GM12878 (cell line): ENCODE results near the gene PHACTR3. TPM values are rescaled to one million over a fixed set of nuclear protein-coding genes. Genes with fewer than 3 reads are reported as not detected.

ENCODE experiments used
- ATAC-seq: fragments of 200-7000 bp; cut with Tn5 transposase; 3 replicates; pipeline ENCODE4 v1.9.1; 2020; ENCODE audit warnings: mild to moderate bottlenecking, moderate library complexity
- BruUV-seq: library from RNA; stranded (reverse); fragments of 400-500 nt; replicated peaks from 2 replicates; lab custom pipeline; 2021; lab: Mats Ljungman, UMichigan
- CTCF ChIA-PET: fragments of 300-600 bp; sonication (Branson Sonifier 250); formaldehyde crosslinking; extraction: SDS; loops from one replicate; lab custom pipeline; 2021; ENCODE audit warnings: inconsistent platforms; lab: Yijun Ruan, JAX
- POLR2A ChIA-PET: fragments of 350-600 bp; formaldehyde crosslinking; extraction: SDS; loops from one replicate; lab custom pipeline; 2021; ENCODE audit warnings: inconsistent platforms; lab: Charles Lee
- RAD21 ChIA-PET: fragments of 300-600 bp; sonication (Branson Sonifier 250); formaldehyde crosslinking; loops from one replicate; lab custom pipeline; 2023; ENCODE audit warnings: antibody characterized with exemption; ENCODE audit not compliant: unreplicated experiment; lab: Charles Lee
- SMC1A ChIA-PET: fragments of 300-600 bp; sonication (Branson Sonifier 250); formaldehyde crosslinking; loops from one replicate; lab custom pipeline; 2023; ENCODE audit not compliant: unreplicated experiment, uncharacterized antibody; lab: Charles Lee
- DNase-seq: peaks from one replicate; pipeline ENCODE4 v3.0.0-alpha.2; 2011; ENCODE audit warnings: low read depth, low spot score
- FAIRE-seq: peaks from 3 replicates; lab custom pipeline; 2011; peaks lifted over from hg19 to GRCh38; lab: Jason Lieb, UNC
- H2AFZ ChIP-seq: 2 replicates; pipeline ENCODE4 v1.6.0; 2011; ENCODE audit warnings: low read depth, low read length, control low read depth; ENCODE audit not compliant: control insufficient read depth
- H3K27ac ChIP-seq: 2 replicates; pipeline ENCODE4 v1.5.1; 2011; ENCODE audit warnings: control low read depth; ENCODE audit not compliant: control insufficient read depth, insufficient read depth
- H3K27me3 ChIP-seq, 2 experiments: replicated peaks in 1 of 2; 2 replicates each; pipeline versions ENCODE4 v1.6.0 to v1.6.1; 2011; ENCODE audit warnings: low read length in 1 of 2; ENCODE audit not compliant: control insufficient read depth in 2 of 2, insufficient read depth in 2 of 2
- H3K36me3 ChIP-seq, 2 experiments: 2 replicates each; pipeline ENCODE4 v1.5.1; 2011; ENCODE audit warnings: low read length in 1 of 2; ENCODE audit not compliant: control insufficient read depth in 2 of 2, insufficient read depth in 2 of 2
- H3K4me1 ChIP-seq: 2 replicates; pipeline ENCODE4 v1.6.1; 2011; ENCODE audit warnings: mild to moderate bottlenecking, low read length, moderate library complexity, mixed read lengths; ENCODE audit not compliant: control insufficient read depth, insufficient read depth
- H3K4me2 ChIP-seq: 2 replicates; pipeline ENCODE4 v1.6.0; 2011; ENCODE audit warnings: control low read depth; ENCODE audit not compliant: control insufficient read depth, insufficient read depth
- H3K4me3 ChIP-seq: fragments of 200-600 bp; sonication (generic); 2 replicates; pipeline ENCODE4 v1.5.1; 2016
- H3K79me2 ChIP-seq: 2 replicates; pipeline ENCODE4 v1.6.0; 2011; ENCODE audit warnings: low read length; ENCODE audit not compliant: control insufficient read depth, insufficient read depth
- H3K9ac ChIP-seq: 2 replicates; pipeline ENCODE4 v1.8.0; 2011; ENCODE audit warnings: low read length, control low read depth, mixed read lengths; ENCODE audit not compliant: control insufficient read depth, insufficient read depth
- H3K9me3 ChIP-seq: replicated peaks from 3 replicates; pipeline ENCODE4 v1.5.1; 2011; ENCODE audit warnings: mild to moderate bottlenecking, low read length; ENCODE audit not compliant: control insufficient read depth, insufficient read depth
- H4K20me1 ChIP-seq: 2 replicates; pipeline ENCODE4 v1.6.0; 2011; ENCODE audit not compliant: control insufficient read depth, insufficient read depth
- ATF3 ChIP-seq: IDR thresholded peaks from 2 replicates; pipeline ENCODE4 v1.6.1; 2011; ENCODE audit warnings: low read depth, mild to moderate bottlenecking, low read length, moderate library complexity, borderline replicate concordance; ENCODE audit errors: extremely low read depth
- CEBPZ ChIP-seq: fragments of 150-350 bp; IDR thresholded peaks from 2 replicates; pipeline ENCODE4 v1.6.1; 2016; ENCODE audit warnings: low read depth, low read length
- CHD1 ChIP-seq: IDR thresholded peaks from 2 replicates; pipeline ENCODE4 v1.6.1; 2012; ENCODE audit warnings: low read depth, low read length, improper control_type of control experiment
- CHD2 ChIP-seq: IDR thresholded peaks from 2 replicates; pipeline ENCODE4 v1.6.1; 2011; ENCODE audit warnings: low read depth, low read length, improper control_type of control experiment, borderline replicate concordance
- ETV6 ChIP-seq, 2 experiments: fragments of 450-650 bp in 1 of 2; IDR thresholded peaks in 1 of 2; conservative IDR thresholded peaks in 1 of 2; 2 replicates each; pipeline ENCODE4 v1.6.1; 2014; ENCODE audit warnings: antibody characterized with exemption in 1 of 2, borderline replicate concordance in 1 of 2, low read depth in 1 of 2, mild to moderate bottlenecking in 1 of 2, moderate library complexity in 1 of 2
- HCFC1 ChIP-seq: fragments of 150-350 bp; IDR thresholded peaks from 2 replicates; pipeline ENCODE4 v1.6.1; 2014; ENCODE audit warnings: low read length
- KAT2A ChIP-seq: conservative IDR thresholded peaks from 2 replicates; pipeline ENCODE4 v1.6.1; 2011; ENCODE audit warnings: low read depth, low read length; ENCODE audit not compliant: control insufficient read depth
- PAX5 ChIP-seq: IDR thresholded peaks from 2 replicates; pipeline ENCODE4 v1.6.1; 2011; ENCODE audit warnings: low read depth, low read length, borderline replicate concordance
- POLR2AphosphoS5 ChIP-seq: IDR thresholded peaks from 2 replicates; pipeline ENCODE4 v1.6.1; 2011; ENCODE audit warnings: mild to moderate bottlenecking, low read length, inconsistent platforms
- POU2F2 ChIP-seq: IDR thresholded peaks from 3 replicates; pipeline ENCODE4 v1.6.1; 2011; ENCODE audit warnings: low read depth, mild to moderate bottlenecking, low read length, borderline replicate concordance
- SUPT20H ChIP-seq: IDR thresholded peaks from 2 replicates; pipeline ENCODE4 v1.6.1; 2011; ENCODE audit warnings: low read depth, mild to moderate bottlenecking, low read length, moderate library complexity, borderline replicate concordance; ENCODE audit not compliant: control insufficient read depth
- USF1 ChIP-seq: IDR thresholded peaks from 2 replicates; pipeline ENCODE4 v1.6.1; 2011; ENCODE audit warnings: borderline replicate concordance, low read depth, mild to moderate bottlenecking, moderate library complexity, mixed read lengths, low read length; ENCODE audit not compliant: insufficient read depth; ENCODE audit errors: extremely low read length
- ZBTB33 ChIP-seq: fragments of 450-650 bp; IDR thresholded peaks from 2 replicates; pipeline ENCODE4 v1.6.1; 2017; ENCODE audit warnings: mild to moderate bottlenecking
- ZNF384 ChIP-seq: IDR thresholded peaks from 2 replicates; pipeline ENCODE4 v1.6.1; 2012; ENCODE audit warnings: low read depth, mild to moderate bottlenecking, low read length, improper control_type of control experiment, borderline replicate concordance
- WGBS: methylation state at CpG from one replicate; pipeline ENCODE4 v1.1.6; 2016; ENCODE audit warnings: low lambda C conversion rate; ENCODE audit not compliant: insufficient replicate concordance, insufficient coverage; ENCODE audit errors: missing lambda C conversion rate; 5-methylcytosine and 5-hydroxymethylcytosine counted together
- in situ Hi-C: fragments of 300-500 bp; cut with MboI; formaldehyde crosslinking; loops from 9 replicates; pipeline ENCODE4 v1.14.3; 2018; ENCODE audit warnings: mixed read lengths
- intact Hi-C: fragments of 100-400 bp; cut with micrococcal nuclease; formaldehyde crosslinking; loops from one replicate; pipeline ENCODE4 v1.14.2; 2022; ENCODE audit not compliant: unreplicated experiment
- polyA plus RNA-seq, 11 experiments: library from polyadenylated mRNA; depleted of rRNA in 4 of 11; unstranded in 6 of 11; stranded (reverse) in 5 of 11; fragments of >200 nt; fragmentation: Nextera tagmentation in 4 of 11; fragmentation: Illumina TruSeq in 1 of 11; extraction: Ambion mirVana in 4 of 11; extraction: Trizol in 1 of 11; gene quantifications; 1 replicate in 1 of 11; 2 replicates in 10 of 11; pipeline versions ENCODE4 v1.2.1 to v1.2.3, GENCODE V29; 2011 to 2016; ENCODE audit warnings: inconsistent platforms in 2 of 11, missing spikeins in 2 of 11, low read depth in 1 of 11
- total RNA-seq, 4 experiments: library from RNA; depleted of rRNA in 3 of 4; stranded (reverse); fragments of >200 nt in 3 of 4; fragmentation: Illumina TruSeq in 1 of 4; extraction: Trizol in 1 of 4; gene quantifications; 2 replicates each; pipeline versions ENCODE4 v1.2.1 to v1.2.3, GENCODE V29; 2013 to 2021

Gene PHACTR3
- total and polyA plus RNA-seq, 10 of the 15 experiments (the other 5 are each of a cell fraction or from before 2014, with no cell fraction given), result 0.17 to 2.7 (median 0.27) TPM; not detected in 1

- no peak overlapping the region for H2AFZ ChIP-seq
- WGBS, result 24% methylated on average over 11 of the region's 11 CpGs
- no peak for TF ChIP-seq CHD1
- no peak for TF ChIP-seq CEBPZ
- no peak for TF ChIP-seq ZNF384
- TF ChIP-seq SUPT20H, result no peak
- no peak for TF ChIP-seq USF1
- TF ChIP-seq POLR2AphosphoS5, result no peak
- TF ChIP-seq KAT2A, result no peak
- TF ChIP-seq ATF3, result no peak
- no peak for TF ChIP-seq PAX5
- no peak for TF ChIP-seq HCFC1
- TF ChIP-seq CHD2, result no peak
- TF ChIP-seq ETV6 (conservative IDR thresholded peaks at IDR 0.05 in 1 of 2, IDR thresholded peaks at IDR 0.05 in 1 of 2; ENCODE audit: borderline replicate concordance in 1 of 2, low read depth in 1 of 2), result no peak
- no peak for TF ChIP-seq ZBTB33
- no peak for TF ChIP-seq POU2F2
These were observed 64.8 kb downstream of the PHACTR3 start for GRCh38 chr20:59668926-59669850.

More at GRCh38 chr20:59668926-59669850, 64.8 kb downstream of the PHACTR3 start:
- H3K4me2 ChIP-seq, result no peak overlapping the region
- no peak overlapping the region for H3K4me3 ChIP-seq
- H3K79me2 ChIP-seq, result no peaks in the 10 kb centered on the region
- FAIRE-seq, result no peak
- H3K27me3 ChIP-seq, result no peaks in the 10 kb centered on the region; a peak in 2 of 4 replicates
- ChIA-PET POLR2A (no interaction called here), CTCF (no interaction called here), SMC1A (no interaction called here), RAD21 (no interaction called here)
- no peaks in the 10 kb centered on the region for H3K9me3 ChIP-seq
- no peaks in the 10 kb centered on the region for H3K4me1 ChIP-seq
- H3K36me3 ChIP-seq, result no peaks in the 10 kb centered on the region
- in situ Hi-C loops (no loop called here), intact Hi-C loops (no loop called here)
- no TSS peak for BruUV-seq
- no peaks in the 10 kb centered on the region for H4K20me1 ChIP-seq
- ATAC-seq, result no peak
- H3K27ac ChIP-seq, result no peak overlapping the region
- H3K9ac ChIP-seq, result no peak overlapping the region
- DNase-seq, result no peak
